ENCODE measurements around the gene JSRP1. TPM values are rescaled to one million over a fixed set of nuclear protein-coding genes. Genes with fewer than 3 reads are reported as not detected.

JSRP1 gene
- total RNA-seq, 2 donors from 2014 or later = 0.61 to 1.0 TPM

Other genes starting within 250 kb of the JSRP1 start
- gene BTBD2, start 240.7 kb downstream of the JSRP1 start, total RNA-seq = 10 to 100 TPM; 44.2 to 56.0 TPM
- 100 to 1,000 TPM; 280 to 525 TPM for gene MKNK2, start 205.2 kb downstream of the JSRP1 start, total RNA-seq
- gene MOB3A, start 160.1 kb downstream of the JSRP1 start, total RNA-seq = 100 to 1,000 TPM; 271 to 387 TPM
- gene IZUMO4, start 159.5 kb downstream of the JSRP1 start, total RNA-seq = 100 to 1,000 TPM in 1 of 2 donors, 10 to 100 TPM in 1; 13.9 to 143 TPM
- gene AP3D1, start 104.9 kb downstream of the JSRP1 start, total RNA-seq = 100 to 1,000 TPM in 1 of 2 donors, 10 to 100 TPM in 1; 83.6 to 108 TPM
- gene DOT1L, start 92.5 kb downstream of the JSRP1 start, total RNA-seq = 100 to 1,000 TPM in 1 of 2 donors, 10 to 100 TPM in 1; 76.6 to 114 TPM
- 10 to 100 TPM; 45.8 to 74.8 TPM for gene PLEKHJ1, start 20.1 kb downstream of the JSRP1 start, total RNA-seq
- 100 to 1,000 TPM in 1 of 2 donors, 10 to 100 TPM in 1; 99.5 to 119 TPM for gene SF3A2, start 19.6 kb downstream of the JSRP1 start, total RNA-seq
- 1 to 10 TPM; 2.0 to 6.1 TPM for gene AMH, start 7.1 kb downstream of the JSRP1 start, total RNA-seq
- under 1 TPM; 0.09 to 0.32 TPM for gene PEAK3, start 25.8 kb upstream of the JSRP1 start, total RNA-seq
- under 1 TPM in 1 of 2 donors, not detected in 1; 0.17 TPM for gene LINGO3, start 51.7 kb upstream of the JSRP1 start, total RNA-seq
- gene LSM7, start 72.2 kb upstream of the JSRP1 start, total RNA-seq = 100 to 1,000 TPM in 1 of 2 donors, 10 to 100 TPM in 1; 96.2 to 140 TPM
- gene SPPL2B, start 72.3 kb upstream of the JSRP1 start, total RNA-seq = 10 to 100 TPM; 23.7 to 46.5 TPM
- not detected for gene TMPRSS9, start 103.8 kb upstream of the JSRP1 start, total RNA-seq
- gene TIMM13, start 171.2 kb upstream of the JSRP1 start, total RNA-seq = 100 to 1,000 TPM in 1 of 2 donors, 10 to 100 TPM in 1; 51.0 to 140 TPM
- 10 to 100 TPM; 63.3 to 98.7 TPM for gene LMNB2, start 200.5 kb upstream of the JSRP1 start, total RNA-seq
- 10 to 100 TPM; 40.6 to 80.0 TPM for gene GADD45B, start 219.7 kb upstream of the JSRP1 start, total RNA-seq

Measured in activated T-helper 17 cell treated with anti-CD3 and anti-CD28 coated beads, Interleukin-2, amount 50 U/mL, for 72 hours (primary cell).